B cell (primary cell): ENCODE results near the gene TNIK. TPM values are rescaled to one million over a fixed set of nuclear protein-coding genes. Genes with fewer than 3 reads are reported as not detected.

ENCODE experiments used
- ATAC-seq: fragments of 200-7000 bp; cut with Tn5 transposase; one replicate; pipeline ENCODE4 v1.10.0; 2021; ENCODE audit warnings: low read depth, mild to moderate bottlenecking, moderate number of reproducible peaks, moderate library complexity
- CTCF ChIA-PET: fragments of 350-600 bp; sonication (Branson Sonifier 250); formaldehyde crosslinking; loops from one replicate; lab custom pipeline; 2021; ENCODE audit warnings: antibody characterized with exemption, inconsistent platforms; lab: Charles Lee
- POLR2A ChIA-PET: fragments of 350-600 bp; sonication (Branson Sonifier 250); formaldehyde crosslinking; loops from one replicate; lab custom pipeline; 2021; ENCODE audit warnings: antibody characterized with exemption; lab: Charles Lee
- DNase-seq: peaks from one replicate; pipeline ENCODE4 v3.0.0; 2013
- H2AFZ ChIP-seq: 2 replicates; pipeline ENCODE4 v1.6.1; 2012; ENCODE audit warnings: mild to moderate bottlenecking, low read depth, low read length; ENCODE audit not compliant: insufficient read depth, poor library complexity, severe bottlenecking
- H3K27ac ChIP-seq, 2 donors: 1 replicate in 1 of 2; 2 replicates in 1 of 2; pipeline ENCODE4 v1.5.1; 2012 to 2013; ENCODE audit warnings: low read length in 2 of 2, mild to moderate bottlenecking in 2 of 2, moderate library complexity in 1 of 2
- H3K27me3 ChIP-seq, 4 experiments: fragments of 200-600 bp in 1 of 4; sonication (generic) in 1 of 4; replicated peaks in 1 of 4; 1 replicate in 2 of 4; 2 replicates in 2 of 4; pipeline versions ENCODE4 v1.6.1 to v1.7.0; 2013 to 2016; ENCODE audit warnings: low read length in 3 of 4, mild to moderate bottlenecking in 2 of 4, mixed read lengths in 1 of 4, moderate library complexity in 1 of 4; ENCODE audit not compliant: insufficient read depth in 4 of 4, control insufficient read depth in 3 of 4; ENCODE audit errors: control extremely low read depth in 1 of 4
- H3K36me3 ChIP-seq, 2 experiments: replicated peaks in 1 of 2; 1 replicate in 1 of 2; 2 replicates in 1 of 2; pipeline versions ENCODE4 v1.6.1 to v1.7.1; 2013; ENCODE audit warnings: low read length in 1 of 2; ENCODE audit not compliant: insufficient read depth in 2 of 2, control insufficient read depth in 1 of 2; ENCODE audit errors: control extremely low read depth in 1 of 2, extremely low read depth in 1 of 2
- H3K4me1 ChIP-seq, 2 donors: fragments of 200-600 bp in 1 of 2; sonication (generic) in 1 of 2; 1 replicate in 1 of 2; 2 replicates in 1 of 2; pipeline versions ENCODE4 v1.5.1 to v1.6.1; 2013 to 2017; ENCODE audit warnings: low read length in 2 of 2; ENCODE audit not compliant: control insufficient read depth in 2 of 2, insufficient read depth in 2 of 2
- H3K4me2 ChIP-seq: replicated peaks from 2 replicates; pipeline ENCODE3; 2012; ENCODE audit warnings: mild to moderate bottlenecking, low read depth, low read length; ENCODE audit not compliant: poor library complexity, severe bottlenecking
- H3K4me3 ChIP-seq, 5 experiments: fragments of 200-600 bp in 1 of 5; sonication (generic) in 1 of 5; 1 replicate in 3 of 5; 2 replicates in 2 of 5; pipeline versions ENCODE4 v1.5.1 to v1.7.0; 2011 to 2016; ENCODE audit warnings: low read length in 4 of 5, mild to moderate bottlenecking in 4 of 5, low read depth in 2 of 5, control low read depth in 1 of 5, moderate library complexity in 1 of 5; ENCODE audit not compliant: insufficient read depth in 1 of 5; ENCODE audit errors: control extremely low read depth in 1 of 5, extremely low read depth in 1 of 5
- H3K79me2 ChIP-seq: fragments of 200-600 bp; sonication (generic); one replicate; pipeline ENCODE4 v1.6.0; 2016; ENCODE audit warnings: low read length; ENCODE audit not compliant: control insufficient read depth, insufficient read depth
- H3K9ac ChIP-seq: fragments of 200-600 bp; sonication (generic); 2 replicates; pipeline ENCODE4 v1.6.1; 2017; ENCODE audit warnings: mild to moderate bottlenecking, low read length, moderate library complexity
- H3K9me3 ChIP-seq, 3 donors: one replicate each; pipeline versions ENCODE4 v1.6.1 to v1.7.1; 2013; ENCODE audit warnings: low read length in 2 of 3; ENCODE audit not compliant: control insufficient read depth in 2 of 3, insufficient read depth in 1 of 3; ENCODE audit errors: control extremely low read depth in 1 of 3
- H4K20me1 ChIP-seq: 2 replicates; pipeline ENCODE4 v1.6.0; 2012; ENCODE audit warnings: mild to moderate bottlenecking, low read length; ENCODE audit not compliant: insufficient read depth, control insufficient read depth, poor library complexity, severe bottlenecking
- H3K27ac Mint-ChIP-seq: one replicate; pipeline ENCODE4 v1.8.0; 2021; ENCODE audit warnings: mixed read lengths
- H3K27me3 Mint-ChIP-seq: one replicate; pipeline ENCODE4 v1.8.0; 2021; ENCODE audit warnings: mixed read lengths
- H3K4me1 Mint-ChIP-seq: one replicate; pipeline ENCODE4 v1.8.0; 2021; ENCODE audit warnings: mixed read lengths
- H3K4me3 Mint-ChIP-seq: one replicate; pipeline ENCODE4 v1.8.0; 2021; ENCODE audit warnings: mixed read lengths
- H3K9me3 Mint-ChIP-seq: one replicate; pipeline ENCODE4 v1.8.0; 2022; ENCODE audit warnings: mixed read lengths; ENCODE audit not compliant: insufficient read depth
- EZH2 ChIP-seq: IDR thresholded peaks from 2 replicates; pipeline ENCODE4 v1.6.1; 2012; ENCODE audit warnings: borderline replicate concordance, low read depth, mild to moderate bottlenecking, moderate library complexity, low read length; ENCODE audit not compliant: insufficient read depth, poor library complexity, severe bottlenecking
- WGBS: methylation state at CpG from one replicate; pipeline ENCODE4 v1.1.5; 2013; ENCODE audit warnings: missing lambda C conversion rate; ENCODE audit not compliant: insufficient coverage; 5-methylcytosine and 5-hydroxymethylcytosine counted together
- intact Hi-C: fragments of 100-400 bp; cut with micrococcal nuclease; formaldehyde crosslinking; loops from one replicate; pipeline ENCODE4 v1.10.0; 2022
- polyA plus RNA-seq: library from polyadenylated mRNA; depleted of rRNA; stranded (reverse); fragments of >200 nt; gene quantifications from 2 replicates; pipeline ENCODE4 v1.2.3, GENCODE V29; 2012
- total RNA-seq, 2 donors: library from RNA; stranded (reverse); fragments of 120-200 nt in 1 of 2; gene quantifications; 1 replicate in 1 of 2; 2 replicates in 1 of 2; pipeline versions ENCODE4 v1.2.3 to v1.2.4, GENCODE V29; 2013 to 2022
- TF ChIP-seq, protein P1 (sequence below): fragments of 200-600 bp; IDR thresholded peaks from one replicate; pipeline ENCODE4 v1.8.0; 2022; ENCODE audit warnings: antibody characterized with exemption, mild to moderate bottlenecking

Gene TNIK
- total and polyA plus RNA-seq, 2 donors (not counting 1 experiment from before 2014, with no cell fraction given), result 0.66 to 7.7 TPM

DNA sequence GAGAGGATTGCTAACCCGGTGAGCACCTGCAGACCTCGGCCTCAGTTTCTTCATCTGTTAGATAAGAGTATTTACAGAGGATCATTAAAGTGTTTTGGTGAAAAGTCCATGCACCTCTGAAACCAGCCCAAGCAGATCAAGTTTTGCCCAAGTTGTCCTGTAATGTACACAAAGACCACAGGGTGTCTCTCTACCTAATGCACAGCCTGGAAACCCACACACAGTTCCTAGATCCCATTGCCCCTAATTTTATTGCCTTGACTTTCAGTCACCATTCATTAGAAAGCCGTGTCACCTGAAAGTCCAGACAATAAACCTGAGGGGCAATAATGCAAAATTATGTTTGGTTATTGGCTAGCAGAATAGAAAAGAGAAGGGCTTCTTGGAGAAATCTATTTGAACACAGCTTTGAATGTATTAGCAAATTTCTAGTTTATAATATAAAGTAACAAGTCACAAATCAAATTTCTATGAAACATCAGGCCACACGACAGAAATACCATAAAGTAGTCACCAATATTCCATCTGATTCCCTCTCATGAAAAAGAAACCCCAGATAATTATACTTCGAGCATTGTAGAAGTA lies 272.4 kb downstream of the TNIK start:
- no peak for TF ChIP-seq EZH2
- TF ChIP-seq, protein P1, sequence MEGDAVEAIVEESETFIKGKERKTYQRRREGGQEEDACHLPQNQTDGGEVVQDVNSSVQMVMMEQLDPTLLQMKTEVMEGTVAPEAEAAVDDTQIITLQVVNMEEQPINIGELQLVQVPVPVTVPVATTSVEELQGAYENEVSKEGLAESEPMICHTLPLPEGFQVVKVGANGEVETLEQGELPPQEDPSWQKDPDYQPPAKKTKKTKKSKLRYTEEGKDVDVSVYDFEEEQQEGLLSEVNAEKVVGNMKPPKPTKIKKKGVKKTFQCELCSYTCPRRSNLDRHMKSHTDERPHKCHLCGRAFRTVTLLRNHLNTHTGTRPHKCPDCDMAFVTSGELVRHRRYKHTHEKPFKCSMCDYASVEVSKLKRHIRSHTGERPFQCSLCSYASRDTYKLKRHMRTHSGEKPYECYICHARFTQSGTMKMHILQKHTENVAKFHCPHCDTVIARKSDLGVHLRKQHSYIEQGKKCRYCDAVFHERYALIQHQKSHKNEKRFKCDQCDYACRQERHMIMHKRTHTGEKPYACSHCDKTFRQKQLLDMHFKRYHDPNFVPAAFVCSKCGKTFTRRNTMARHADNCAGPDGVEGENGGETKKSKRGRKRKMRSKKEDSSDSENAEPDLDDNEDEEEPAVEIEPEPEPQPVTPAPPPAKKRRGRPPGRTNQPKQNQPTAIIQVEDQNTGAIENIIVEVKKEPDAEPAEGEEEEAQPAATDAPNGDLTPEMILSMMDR, result peak; percentile 60
- H3K27me3 Mint-ChIP-seq, result no peaks in the 10 kb centered on the region
- H3K9me3 ChIP-seq, result no peaks in the 10 kb centered on the region
- ATAC-seq (no peak), DNase-seq (peak; percentile 32)
- no peaks in the 10 kb centered on the region for H3K4me1 ChIP-seq
- H2AFZ ChIP-seq, result no peak overlapping the region
- intact Hi-C loops, result loop anchor here (1.0 kb wide), 1 partner anchor 380 kb away; no protein-coding TSS in a partner anchor
- H3K4me3 Mint-ChIP-seq, result no peak overlapping the region
- POLR2A ChIA-PET, result no interaction called here
- no peaks in the 10 kb centered on the region for H4K20me1 ChIP-seq
- H3K79me2 ChIP-seq, result no peaks in the 10 kb centered on the region
- H3K4me1 Mint-ChIP-seq, result no peaks in the 10 kb centered on the region
- no peak overlapping the region for H3K4me2 ChIP-seq
- no peak overlapping the region for H3K27ac Mint-ChIP-seq
- WGBS, result no CpG with 5 or more reads among the region's 5 CpGs
- H3K9ac ChIP-seq, result no peak overlapping the region
- no peak overlapping the region for H3K27ac ChIP-seq
- no peaks in the 10 kb centered on the region for H3K27me3 ChIP-seq
- CTCF ChIA-PET, result interaction anchor here (0.6 to 5.1 kb wide), 2 partner anchors 378 to 413 kb away, joined by 4 to 58 read pairs; no protein-coding TSS in a partner anchor
- H3K4me3 ChIP-seq, result no peak overlapping the region
- H3K9me3 Mint-ChIP-seq, result no peaks in the 10 kb centered on the region
- no peaks in the 10 kb centered on the region for H3K36me3 ChIP-seq

DNA sequence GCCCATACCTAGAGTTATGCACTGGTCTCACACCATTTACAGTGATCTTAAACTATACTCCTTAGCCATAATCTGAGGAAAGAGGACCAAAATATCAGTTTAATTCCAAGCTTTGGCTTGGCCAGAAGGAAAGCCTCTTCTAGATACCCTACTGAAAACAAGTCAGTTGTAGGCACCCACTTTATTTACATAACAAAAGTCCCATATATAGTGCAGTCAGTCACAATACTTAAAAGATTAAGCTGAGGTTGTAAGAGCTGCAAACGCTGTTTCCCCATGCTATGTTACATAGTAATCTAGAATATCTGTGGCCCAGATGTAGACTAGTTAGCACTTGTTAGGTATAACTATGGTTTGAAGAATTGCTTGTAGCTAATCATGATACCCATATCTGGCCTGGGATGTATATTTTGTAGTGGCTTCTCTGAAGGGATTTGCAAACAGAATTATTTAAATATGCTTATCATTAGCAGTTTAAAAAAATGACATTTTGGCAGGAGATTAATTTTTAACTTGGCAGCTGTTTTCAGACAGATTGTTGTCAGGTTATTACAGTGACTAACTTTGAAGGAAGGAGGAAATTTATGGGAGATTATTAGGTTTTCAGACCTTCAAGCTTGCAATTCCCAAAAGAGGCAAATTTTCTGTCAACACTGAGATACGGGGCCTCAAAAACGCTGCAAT lies 273.2 kb downstream of the TNIK start:
- H3K4me2 ChIP-seq, result no peak overlapping the region

More for the DNA sequence above, 273.2 kb downstream of the TNIK start:
- DNase-seq (no peak), ATAC-seq (no peak)
- TF ChIP-seq, protein P1, result no peak
- TF ChIP-seq EZH2, result no peak
- Histone ChIP-seq H3K79me2 (no peaks in the 10 kb centered on the region), H3K27me3 (no peaks in the 10 kb centered on the region), H3K36me3 (no peaks in the 10 kb centered on the region), H3K27ac (no peak overlapping the region), H3K9ac (no peak overlapping the region), H3K4me3 (no peak overlapping the region), H3K4me1 (no peaks in the 10 kb centered on the region), H2AFZ (no peak overlapping the region), H3K9me3 (no peaks in the 10 kb centered on the region), H4K20me1 (no peaks in the 10 kb centered on the region)
- ChIA-PET CTCF (interaction anchor here (0.6 to 5.1 kb wide), 6 partner anchors 12 to 649 kb away, joined by 3 to 58 read pairs (median 3); no protein-coding TSS in a partner anchor), POLR2A (no interaction called here)
- Mint-ChIP-seq H3K4me1 (no peaks in the 10 kb centered on the region), H3K27ac (no peak overlapping the region), H3K4me3 (no peak overlapping the region), H3K27me3 (no peaks in the 10 kb centered on the region), H3K9me3 (no peaks in the 10 kb centered on the region)
- intact Hi-C loops, result loop anchor here (1.0 kb wide), 1 partner anchor 380 kb away; no protein-coding TSS in a partner anchor
- WGBS, result no CpG with 5 or more reads among the region's 3 CpGs
